Measurements from ENCODE around the gene RYR2. TPM values are rescaled to one million over a fixed set of nuclear protein-coding genes. Genes with fewer than 3 reads are reported as not detected.

Gene RYR2
- total and polyA plus RNA-seq, 2 of the 8 experiments (the other 6 are each of a cell fraction or from before 2014, with no cell fraction given): 1.3 to 4.4 TPM

DNA sequence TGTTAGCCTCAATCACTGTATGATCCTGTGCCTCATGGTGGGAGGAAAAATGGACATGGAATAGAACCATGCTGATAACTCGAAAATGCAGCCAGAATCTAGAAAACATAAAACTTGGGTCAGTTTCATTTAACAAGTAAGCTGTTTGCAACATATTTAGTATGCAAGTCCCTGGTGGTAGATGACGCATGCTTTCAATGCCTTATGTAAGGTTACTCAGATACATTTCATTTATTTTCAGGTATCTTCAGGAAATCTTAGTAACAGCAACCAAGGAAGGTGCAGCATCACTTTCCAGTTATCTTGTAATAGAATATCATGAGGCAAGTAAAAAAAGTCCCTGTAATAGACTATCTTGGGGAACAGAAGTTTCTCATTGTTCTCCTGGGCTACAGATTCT, 92.9 kb downstream of the RYR2 start (continued):
- TF ChIP-seq GABPA (IDR thresholded peaks at IDR 0.05; ENCODE audit: borderline replicate concordance, insufficient read depth, low read length) (no peak), NANOG (IDR thresholded peaks at IDR 0.05; ENCODE audit: insufficient read depth, low read depth, low read length, poor library complexity, severe bottlenecking) (no peak), NRF1 (IDR thresholded peaks at IDR 0.05; ENCODE audit: low read depth, low read length) (no peak), CHD1 (IDR thresholded peaks at IDR 0.05; ENCODE audit: low read depth, low read length) (no peak)
